ENCODE results near the gene ACVR1B.

ACVR1B gene

DNA sequence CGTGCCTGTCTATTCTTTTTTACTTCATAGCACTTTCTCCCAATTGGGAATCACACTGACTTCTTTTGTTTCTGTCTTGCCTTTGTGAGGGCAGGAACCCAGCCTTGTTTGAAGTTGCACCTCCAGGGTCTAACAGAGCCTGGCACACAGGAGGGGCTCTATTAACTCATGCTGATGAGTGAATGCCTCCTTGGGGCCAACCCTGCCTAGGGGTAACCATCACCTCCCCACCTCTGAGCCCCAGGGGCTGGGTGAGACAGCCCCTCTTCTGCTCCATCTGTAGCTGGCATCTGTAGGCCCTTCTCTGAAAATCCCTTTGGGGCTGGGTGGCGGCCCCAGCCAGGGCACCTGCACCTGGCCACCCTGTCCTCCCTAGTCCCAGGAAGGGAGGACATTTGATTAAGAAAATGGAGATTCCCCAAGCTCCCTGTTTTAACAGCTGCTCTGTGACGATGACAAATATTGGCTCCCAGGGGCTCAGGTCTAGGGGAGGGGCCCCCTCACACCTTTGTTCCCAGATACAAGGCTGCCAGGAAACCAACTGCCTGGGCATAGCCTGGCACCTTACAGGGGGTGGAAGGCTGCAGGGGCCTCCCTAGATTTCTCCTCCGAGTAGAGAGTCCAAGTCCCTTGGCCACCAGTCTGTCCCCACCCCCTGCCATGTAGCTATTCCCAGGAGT, 67.1 kb downstream of the ACVR1B start:
- TF ChIP-seq, protein P1, sequence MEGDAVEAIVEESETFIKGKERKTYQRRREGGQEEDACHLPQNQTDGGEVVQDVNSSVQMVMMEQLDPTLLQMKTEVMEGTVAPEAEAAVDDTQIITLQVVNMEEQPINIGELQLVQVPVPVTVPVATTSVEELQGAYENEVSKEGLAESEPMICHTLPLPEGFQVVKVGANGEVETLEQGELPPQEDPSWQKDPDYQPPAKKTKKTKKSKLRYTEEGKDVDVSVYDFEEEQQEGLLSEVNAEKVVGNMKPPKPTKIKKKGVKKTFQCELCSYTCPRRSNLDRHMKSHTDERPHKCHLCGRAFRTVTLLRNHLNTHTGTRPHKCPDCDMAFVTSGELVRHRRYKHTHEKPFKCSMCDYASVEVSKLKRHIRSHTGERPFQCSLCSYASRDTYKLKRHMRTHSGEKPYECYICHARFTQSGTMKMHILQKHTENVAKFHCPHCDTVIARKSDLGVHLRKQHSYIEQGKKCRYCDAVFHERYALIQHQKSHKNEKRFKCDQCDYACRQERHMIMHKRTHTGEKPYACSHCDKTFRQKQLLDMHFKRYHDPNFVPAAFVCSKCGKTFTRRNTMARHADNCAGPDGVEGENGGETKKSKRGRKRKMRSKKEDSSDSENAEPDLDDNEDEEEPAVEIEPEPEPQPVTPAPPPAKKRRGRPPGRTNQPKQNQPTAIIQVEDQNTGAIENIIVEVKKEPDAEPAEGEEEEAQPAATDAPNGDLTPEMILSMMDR (IDR thresholded peaks at IDR 0.05) = no peak

DNA sequence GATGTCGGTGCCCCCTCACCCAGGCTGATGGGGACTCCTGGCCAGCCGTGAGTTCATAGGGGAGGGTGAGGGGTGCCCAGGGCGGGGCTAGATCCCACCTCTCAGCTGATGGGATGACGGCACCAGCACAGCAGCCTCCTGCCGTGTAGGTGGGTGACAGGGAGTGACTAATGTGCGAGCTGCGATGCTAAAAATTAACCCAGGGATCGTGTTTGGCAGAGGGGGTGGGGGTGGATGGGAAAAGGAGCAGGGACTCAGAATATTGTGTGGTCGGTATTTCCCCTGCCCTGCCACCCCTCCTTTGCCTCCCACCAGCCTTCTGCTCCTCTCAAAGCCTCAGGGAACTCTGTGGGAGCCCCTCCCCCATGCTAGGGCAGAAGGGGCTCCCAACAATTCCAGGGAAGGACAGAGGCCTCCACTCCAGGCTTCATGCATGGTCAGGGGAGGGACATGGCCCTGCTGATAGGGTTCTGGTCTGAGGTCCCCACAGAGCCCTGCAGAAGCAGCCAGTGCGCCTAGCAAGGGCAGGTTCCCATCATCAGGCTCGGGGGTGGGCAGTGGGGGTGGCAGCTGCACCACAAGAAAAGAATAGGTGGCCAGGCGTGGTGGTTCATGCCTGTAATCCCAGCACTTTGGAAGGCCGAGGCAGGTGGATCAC, 67.7 kb downstream of the ACVR1B start:
- TF ChIP-seq, protein P1 (IDR thresholded peaks at IDR 0.05) = no peak

DNA sequence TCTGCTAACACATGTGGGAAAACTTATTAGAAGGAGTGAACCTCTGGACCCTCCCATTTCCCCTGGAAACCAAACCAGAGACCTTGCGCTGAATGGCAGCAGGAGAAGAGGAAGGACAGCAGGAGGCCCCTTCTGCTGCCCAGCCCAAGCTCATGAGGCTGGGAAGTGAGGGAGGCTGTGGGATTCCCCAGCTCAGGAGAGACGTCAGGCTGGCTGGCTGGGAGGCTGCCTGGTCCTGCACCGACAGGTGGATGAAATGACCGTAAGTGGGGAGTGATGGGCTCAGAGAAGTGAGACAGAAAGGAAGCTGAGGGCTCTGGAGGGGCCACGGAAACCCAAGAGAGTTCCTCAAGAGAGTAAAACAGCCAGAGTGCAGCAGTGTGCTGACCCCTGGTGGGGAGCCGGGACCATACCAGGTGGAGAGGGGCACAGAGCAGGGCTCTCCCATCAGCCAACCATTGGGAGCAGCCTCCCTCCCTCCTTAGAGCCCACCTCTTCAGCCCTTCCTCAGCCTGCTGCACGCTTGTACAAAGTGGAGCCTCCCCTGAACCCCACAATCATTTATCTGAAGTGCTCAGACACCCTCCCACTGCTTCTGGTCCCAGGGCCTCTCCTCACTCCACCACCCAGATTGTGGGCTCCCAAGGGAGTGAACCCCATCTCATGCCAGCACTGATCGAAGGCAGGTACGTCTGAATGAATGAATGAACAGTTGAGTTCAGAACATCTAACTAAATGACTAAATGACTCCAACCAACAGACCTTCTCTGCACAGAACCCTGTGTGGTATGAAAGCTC, 69.2 kb downstream of the ACVR1B start:
- TF ChIP-seq, protein P1 (IDR thresholded peaks at IDR 0.05) = peak; percentile 57

DNA sequence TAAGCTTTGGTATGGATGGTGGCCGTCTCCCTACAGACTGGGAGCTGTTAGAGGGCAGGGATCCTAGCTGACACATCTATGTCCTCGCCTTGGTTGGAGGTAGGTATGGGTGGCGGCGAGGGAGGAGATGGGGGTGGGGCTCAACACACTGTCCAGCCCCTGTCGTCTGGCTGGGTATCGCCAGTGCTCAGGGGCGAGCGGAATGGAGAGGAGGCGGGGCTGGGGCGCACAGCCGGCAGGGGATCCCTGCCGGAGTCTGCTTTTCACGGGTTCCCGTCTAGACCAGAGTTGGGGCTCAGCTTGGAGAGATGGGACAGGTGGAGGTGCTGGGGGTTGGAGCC, 71.3 kb downstream of the ACVR1B start:
- TF ChIP-seq, protein P1 (IDR thresholded peaks at IDR 0.05) = no peak

DNA sequence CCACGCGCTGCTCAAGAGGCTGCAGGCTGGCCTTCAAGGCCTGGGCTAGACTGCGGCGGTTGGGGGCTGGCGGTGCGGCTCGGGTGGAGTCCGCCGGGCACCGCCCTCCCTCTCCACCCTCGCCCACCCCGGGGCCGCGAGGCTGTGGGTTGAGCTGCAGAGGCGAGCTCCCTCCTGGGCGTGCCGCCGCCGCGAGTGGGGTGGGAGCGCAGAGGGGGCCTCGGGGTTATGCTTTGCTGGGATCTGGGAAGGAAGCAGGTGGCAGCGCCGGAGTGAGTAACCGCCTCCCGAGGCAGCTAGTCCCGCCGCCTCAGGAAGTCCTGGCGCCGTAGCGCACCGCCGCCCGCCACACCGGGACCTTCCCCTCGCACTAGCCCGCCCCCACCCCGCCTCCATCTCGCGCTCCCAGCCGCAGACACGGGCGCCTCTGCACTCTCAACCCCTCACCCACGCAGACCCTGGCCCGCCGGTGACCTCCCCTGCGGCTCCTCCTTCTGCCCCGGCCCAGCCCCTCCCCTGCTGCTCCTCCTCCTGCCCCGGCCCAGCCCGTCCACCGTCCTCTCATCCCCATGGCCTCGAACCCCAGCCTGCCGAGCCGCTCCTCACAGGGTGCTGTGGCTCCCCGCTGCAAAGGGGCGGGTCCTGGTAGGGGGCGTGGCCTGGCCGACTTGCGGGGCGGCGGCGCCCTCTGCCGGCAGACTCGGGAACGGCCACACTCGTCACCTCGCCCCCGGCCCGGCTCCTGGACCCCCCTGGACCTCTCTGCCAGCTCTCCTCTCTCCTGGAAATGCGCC, 71.9 kb downstream of the ACVR1B start:
- TF ChIP-seq, protein P1 (IDR thresholded peaks at IDR 0.05) = peak; percentile 97

DNA sequence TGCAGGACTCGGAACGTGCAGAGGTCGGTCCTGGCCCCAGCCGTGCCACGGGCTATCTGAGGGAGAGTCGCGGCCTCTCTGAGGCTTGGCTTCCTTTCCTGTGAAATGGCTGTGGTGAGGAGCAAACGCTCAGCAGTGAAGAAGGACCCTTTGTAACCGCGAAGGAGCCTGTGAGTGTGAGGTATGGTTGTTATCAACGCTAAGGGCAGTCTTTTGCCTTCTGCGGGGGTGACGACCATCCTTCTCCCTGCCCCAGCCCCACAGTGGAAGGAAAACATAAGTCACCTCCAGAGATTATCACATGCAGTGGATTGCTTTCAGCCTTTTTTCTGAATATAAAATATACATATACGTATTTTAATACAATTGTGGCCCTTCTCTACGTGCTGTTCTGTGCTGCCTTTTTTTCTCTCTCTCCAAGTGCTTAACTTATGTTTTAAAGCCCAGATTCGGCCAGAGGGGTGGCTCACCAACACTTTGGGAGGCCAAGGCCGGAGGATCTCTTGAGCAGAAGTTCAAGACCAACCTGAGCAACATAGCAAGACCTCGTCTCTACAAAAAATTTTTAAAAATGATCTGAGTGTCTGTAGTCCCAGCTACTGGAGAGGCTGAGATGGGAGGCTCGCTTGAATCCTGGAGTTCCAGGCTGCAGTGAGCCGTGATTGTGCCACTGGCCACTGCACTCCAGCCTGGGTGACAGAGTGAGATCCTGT, 72.6 kb downstream of the ACVR1B start:
- TF ChIP-seq, protein P1 (IDR thresholded peaks at IDR 0.05) = peak; percentile 60

DNA sequence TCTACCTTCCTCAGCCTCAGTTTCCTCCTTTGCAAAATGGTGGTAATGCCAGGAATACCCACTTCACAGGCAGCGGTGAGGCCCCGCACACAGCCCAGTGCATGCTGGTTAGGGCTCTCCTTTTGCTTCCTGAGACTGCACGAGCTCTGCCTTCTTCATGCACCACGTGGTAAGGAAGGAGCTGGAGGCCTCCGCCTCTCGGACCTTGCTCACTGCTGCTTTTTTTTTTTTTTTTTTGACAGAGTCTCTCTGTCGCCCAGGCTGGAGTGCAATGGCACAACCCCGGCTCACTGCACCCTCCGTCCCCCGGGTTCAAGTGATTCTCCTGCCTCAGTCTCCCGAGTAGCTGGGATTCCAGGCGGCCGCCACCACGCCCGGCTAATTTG, 73.3 kb downstream of the ACVR1B start:
- TF ChIP-seq, protein P1 (IDR thresholded peaks at IDR 0.05) = no peak

Measured in LNCAP (cell line).